ENCODE data around the gene IL17RA.

DNA sequence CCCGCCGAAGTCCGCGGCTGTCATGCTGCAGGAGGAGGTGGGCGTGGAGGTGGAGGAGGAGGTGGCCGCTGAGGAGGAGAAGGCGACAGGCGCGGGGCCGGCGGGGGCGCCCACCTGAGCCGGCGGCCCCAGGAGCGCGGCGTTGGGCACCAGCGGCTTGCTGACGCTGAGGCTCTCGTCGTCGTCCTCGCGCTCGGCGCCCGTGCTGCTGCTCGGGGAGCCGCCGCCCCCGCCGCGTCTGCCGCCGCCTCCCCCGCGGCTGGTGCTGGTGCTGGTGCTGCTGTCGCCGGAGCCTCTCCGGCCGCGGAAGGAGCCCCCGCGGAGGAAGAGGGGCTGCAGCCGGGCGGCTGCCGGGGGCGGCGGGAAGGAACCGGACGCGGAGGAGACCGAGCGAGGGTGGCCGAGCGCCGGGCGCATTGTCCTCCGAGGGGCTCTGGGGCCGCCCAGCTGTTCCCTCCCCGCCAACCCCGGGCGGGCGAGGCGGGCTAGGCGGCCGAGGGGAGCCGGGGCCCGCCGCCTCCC lies 36.0 kb downstream of the IL17RA start:
- TF ChIP-seq, protein P1, sequence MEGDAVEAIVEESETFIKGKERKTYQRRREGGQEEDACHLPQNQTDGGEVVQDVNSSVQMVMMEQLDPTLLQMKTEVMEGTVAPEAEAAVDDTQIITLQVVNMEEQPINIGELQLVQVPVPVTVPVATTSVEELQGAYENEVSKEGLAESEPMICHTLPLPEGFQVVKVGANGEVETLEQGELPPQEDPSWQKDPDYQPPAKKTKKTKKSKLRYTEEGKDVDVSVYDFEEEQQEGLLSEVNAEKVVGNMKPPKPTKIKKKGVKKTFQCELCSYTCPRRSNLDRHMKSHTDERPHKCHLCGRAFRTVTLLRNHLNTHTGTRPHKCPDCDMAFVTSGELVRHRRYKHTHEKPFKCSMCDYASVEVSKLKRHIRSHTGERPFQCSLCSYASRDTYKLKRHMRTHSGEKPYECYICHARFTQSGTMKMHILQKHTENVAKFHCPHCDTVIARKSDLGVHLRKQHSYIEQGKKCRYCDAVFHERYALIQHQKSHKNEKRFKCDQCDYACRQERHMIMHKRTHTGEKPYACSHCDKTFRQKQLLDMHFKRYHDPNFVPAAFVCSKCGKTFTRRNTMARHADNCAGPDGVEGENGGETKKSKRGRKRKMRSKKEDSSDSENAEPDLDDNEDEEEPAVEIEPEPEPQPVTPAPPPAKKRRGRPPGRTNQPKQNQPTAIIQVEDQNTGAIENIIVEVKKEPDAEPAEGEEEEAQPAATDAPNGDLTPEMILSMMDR (IDR thresholded peaks at IDR 0.05): no peak
- no peak for TF ChIP-seq POLR2A (IDR thresholded peaks at IDR 0.05)
- TF ChIP-seq POLR2AphosphoS5 (IDR thresholded peaks at IDR 0.05): no peak
- TF ChIP-seq EP300 (IDR thresholded peaks at IDR 0.05): no peak
